ENCODE measurements around the gene PPL. TPM values are rescaled to one million over a fixed set of nuclear protein-coding genes. Genes with fewer than 3 reads are reported as not detected.

PPL gene
- total and polyA plus RNA-seq, 2 of the 13 experiments (the other 11 are each of a cell fraction or from before 2014, with no cell fraction given): 5.7 to 6.6 TPM

GRCh38 chr16:4944333-4945281, 7.7 kb upstream of the PPL start (continued):
- TF ChIP-seq ZNF318 (CRISPR knock-in tag; IDR thresholded peaks at IDR 0.05): no peak
- peak; percentile 82 for TF ChIP-seq THAP11 (CRISPR knock-in tag; IDR thresholded peaks at IDR 0.05)
- no peak for TF ChIP-seq CAMTA2 (CRISPR knock-in tag; IDR thresholded peaks at IDR 0.05; ENCODE audit: borderline replicate concordance)
- no peak for TF ChIP-seq ZNF354B (CRISPR knock-in tag; IDR thresholded peaks at IDR 0.05)
- no peak for TF ChIP-seq ZNF383 (CRISPR knock-in tag; IDR thresholded peaks at IDR 0.05; ENCODE audit: borderline replicate concordance)
- TF ChIP-seq XBP1 (CRISPR knock-in tag; IDR thresholded peaks at IDR 0.05): no peak; the same call in 1 of the 2 replicates
- TF ChIP-seq ZNF329 (CRISPR knock-in tag; IDR thresholded peaks at IDR 0.05; ENCODE audit: low read depth): no peak
- TF ChIP-seq MED8 (CRISPR knock-in tag; IDR thresholded peaks at IDR 0.05; ENCODE audit: insufficient replicate concordance): no peak
- no peak for TF ChIP-seq ZNF589 (CRISPR knock-in tag; conservative IDR thresholded peaks at IDR 0.05)
- no peak for TF ChIP-seq TIGD3 (CRISPR knock-in tag; IDR thresholded peaks at IDR 0.05; ENCODE audit: borderline replicate concordance)
- peak; percentile 79; the same call in 1 of the 2 replicates for TF ChIP-seq FOXO1 (CRISPR knock-in tag; IDR thresholded peaks at IDR 0.05)
- no peak for TF ChIP-seq TFDP1 (CRISPR knock-in tag; IDR thresholded peaks at IDR 0.05; ENCODE audit: borderline replicate concordance)
- no peak for TF ChIP-seq HOXD1 (CRISPR knock-in tag; IDR thresholded peaks at IDR 0.05)
- peak; percentile 81 for TF ChIP-seq TFE3 (CRISPR knock-in tag; IDR thresholded peaks at IDR 0.05)
- no peak for TF ChIP-seq FIP1L1 (IDR thresholded peaks at IDR 0.05; ENCODE audit: borderline replicate concordance, insufficient read depth, low read depth, low read length)
- TF ChIP-seq ZNF10 (CRISPR knock-in tag; IDR thresholded peaks at IDR 0.05; ENCODE audit: borderline replicate concordance, low read depth): no peak

Data from HepG2 (cell line).